MCF 10A (cell line): ENCODE results near the gene HAPLN2. TPM values are rescaled to one million over a fixed set of nuclear protein-coding genes. Genes with fewer than 3 reads are reported as not detected.

Experiments used
- BruUV-seq: library from RNA; stranded (reverse); fragments of 400-500 nt; replicated peaks from 2 replicates; lab custom pipeline; 2021; lab: Mats Ljungman, UMichigan
- CTCF ChIA-PET: fragments of 300-600 bp; sonication (Branson Sonifier 250); formaldehyde crosslinking; extraction: SDS; loops from one replicate; lab custom pipeline; 2021; ENCODE audit warnings: antibody characterized with exemption, inconsistent platforms; lab: Yijun Ruan, JAX
- POLR2A ChIA-PET: fragments of 300-600, 350-650 bp; sonication (Branson Sonifier 250); formaldehyde crosslinking; extraction: SDS; loops from one replicate; lab custom pipeline; 2020; ENCODE audit warnings: antibody characterized with exemption, inconsistent platforms; lab: Yijun Ruan, JAX
- DNase-seq: peaks from one replicate; pipeline ENCODE4 v3.0.0-alpha.2; 2018; ENCODE audit not compliant: unreplicated experiment
- H3K27ac Mint-ChIP-seq: one replicate; pipeline ENCODE4 v1.8.0; 2022; ENCODE audit warnings: mild to moderate bottlenecking, low read depth, mixed read lengths; ENCODE audit not compliant: unreplicated experiment
- H3K27me3 Mint-ChIP-seq: one replicate; pipeline ENCODE4 v1.8.0; 2022; ENCODE audit warnings: mixed read lengths; ENCODE audit not compliant: insufficient read depth, unreplicated experiment
- H3K36me3 Mint-ChIP-seq: one replicate; pipeline ENCODE4 v1.8.0; 2022; ENCODE audit warnings: mild to moderate bottlenecking, moderate library complexity, mixed read lengths; ENCODE audit not compliant: insufficient read depth, unreplicated experiment
- H3K4me1 Mint-ChIP-seq: one replicate; pipeline ENCODE4 v1.8.0; 2022; ENCODE audit warnings: mixed read lengths; ENCODE audit not compliant: insufficient read depth, unreplicated experiment
- H3K4me3 Mint-ChIP-seq: one replicate; pipeline ENCODE4 v1.8.0; 2022; ENCODE audit warnings: mild to moderate bottlenecking, moderate library complexity, mixed read lengths; ENCODE audit not compliant: unreplicated experiment
- H3K9me3 Mint-ChIP-seq: one replicate; pipeline ENCODE4 v1.8.0; 2022; ENCODE audit warnings: mixed read lengths; ENCODE audit not compliant: unreplicated experiment
- intact Hi-C: fragments of 100-400 bp; cut with micrococcal nuclease; formaldehyde crosslinking; loops from 2 replicates; pipeline ENCODE4 v1.14.1; 2022
- total RNA-seq: library from RNA; stranded (reverse); gene quantifications from 2 replicates; pipeline ENCODE4 v1.2.3, GENCODE V29; 2022
- TF ChIP-seq, protein P1 (sequence below): fragments of 200-600 bp; IDR thresholded peaks from one replicate; pipeline ENCODE4 v1.8.0; 2022; ENCODE audit warnings: antibody characterized with exemption, mild to moderate bottlenecking; ENCODE audit not compliant: unreplicated experiment

Gene HAPLN2
- total RNA-seq, 1 experiment from 2014 or later = not detected

DNA sequence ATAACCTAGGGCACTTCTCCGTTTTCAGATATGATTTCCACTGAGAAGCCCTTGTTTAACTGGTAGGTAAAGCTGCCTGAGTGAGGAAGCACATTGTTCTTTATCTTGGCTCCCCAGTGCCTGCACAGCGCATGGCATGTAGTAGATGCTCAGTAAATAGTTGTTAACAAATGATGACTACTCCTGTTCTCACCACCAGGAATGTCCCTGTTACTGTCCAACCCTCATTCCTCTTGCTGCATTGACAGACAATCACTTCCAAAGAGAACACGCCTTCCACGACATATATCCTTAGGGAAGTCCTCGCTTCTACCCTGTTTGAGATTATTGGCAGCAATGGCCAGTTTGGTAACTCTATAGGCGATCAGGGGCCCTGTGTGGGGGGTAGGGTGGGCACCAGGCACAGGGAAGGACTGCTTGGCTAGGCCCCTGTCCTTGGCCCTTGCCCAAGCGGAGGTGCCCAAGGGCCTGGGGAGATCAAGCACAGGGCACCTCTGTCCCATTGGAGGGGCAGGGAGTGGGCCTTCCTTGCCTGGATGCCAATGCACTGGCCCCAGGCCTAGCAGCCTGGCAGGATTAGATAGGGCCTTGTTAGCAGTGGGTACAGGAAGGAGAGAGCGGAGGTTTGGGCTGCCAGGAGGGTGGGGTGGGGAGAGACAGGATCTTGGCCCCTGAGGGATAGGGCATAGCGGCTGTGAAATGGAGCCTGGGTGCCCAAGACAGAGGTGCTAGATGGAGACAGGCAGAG is 47.8 kb downstream of the HAPLN2 start:
- H3K4me3 Mint-ChIP-seq = no peak overlapping the region
- H3K27ac Mint-ChIP-seq = no peak overlapping the region
- peaks cover 16% of the 10 kb centered on the region for H3K27me3 Mint-ChIP-seq
- TF ChIP-seq, protein P1, sequence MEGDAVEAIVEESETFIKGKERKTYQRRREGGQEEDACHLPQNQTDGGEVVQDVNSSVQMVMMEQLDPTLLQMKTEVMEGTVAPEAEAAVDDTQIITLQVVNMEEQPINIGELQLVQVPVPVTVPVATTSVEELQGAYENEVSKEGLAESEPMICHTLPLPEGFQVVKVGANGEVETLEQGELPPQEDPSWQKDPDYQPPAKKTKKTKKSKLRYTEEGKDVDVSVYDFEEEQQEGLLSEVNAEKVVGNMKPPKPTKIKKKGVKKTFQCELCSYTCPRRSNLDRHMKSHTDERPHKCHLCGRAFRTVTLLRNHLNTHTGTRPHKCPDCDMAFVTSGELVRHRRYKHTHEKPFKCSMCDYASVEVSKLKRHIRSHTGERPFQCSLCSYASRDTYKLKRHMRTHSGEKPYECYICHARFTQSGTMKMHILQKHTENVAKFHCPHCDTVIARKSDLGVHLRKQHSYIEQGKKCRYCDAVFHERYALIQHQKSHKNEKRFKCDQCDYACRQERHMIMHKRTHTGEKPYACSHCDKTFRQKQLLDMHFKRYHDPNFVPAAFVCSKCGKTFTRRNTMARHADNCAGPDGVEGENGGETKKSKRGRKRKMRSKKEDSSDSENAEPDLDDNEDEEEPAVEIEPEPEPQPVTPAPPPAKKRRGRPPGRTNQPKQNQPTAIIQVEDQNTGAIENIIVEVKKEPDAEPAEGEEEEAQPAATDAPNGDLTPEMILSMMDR = no peak
- H3K9me3 Mint-ChIP-seq = no peaks in the 10 kb centered on the region
- peaks cover 20% of the 10 kb centered on the region for H3K4me1 Mint-ChIP-seq
- POLR2A ChIA-PET = no interaction called here
- no TSS peak for BruUV-seq
- CTCF ChIA-PET = interaction anchor here (0.5 to 13.0 kb wide), 5 partner anchors 9 to 323 kb away, joined by 3 to 552 read pairs (median 5); partner anchors contain the start of gene NES
- intact Hi-C loops = no loop called here
- H3K36me3 Mint-ChIP-seq = no peaks in the 10 kb centered on the region
- no peak for DNase-seq

DNA sequence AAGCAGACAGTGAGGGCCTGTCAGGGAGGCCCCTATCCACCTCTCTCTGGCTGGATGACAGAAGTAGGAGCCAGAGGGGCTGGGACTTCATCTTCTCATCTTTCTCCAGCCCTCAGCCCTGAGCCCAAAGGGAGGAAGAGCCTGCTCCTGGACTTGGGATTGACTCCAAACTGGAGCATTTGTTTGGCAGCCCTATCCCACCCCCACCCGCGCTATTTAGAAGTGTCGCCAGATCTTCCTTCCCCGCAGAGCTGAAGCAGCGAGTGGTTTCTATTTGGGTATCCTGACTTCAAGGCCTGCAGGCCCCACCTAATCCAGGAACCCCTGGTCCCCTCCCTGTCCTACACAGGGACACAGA is 48.4 kb downstream of the HAPLN2 start:
- ChIA-PET POLR2A (no interaction called here), CTCF (interaction anchor here (0.5 to 1.7 kb wide), 4 partner anchors 9 to 208 kb away, joined by 3 to 4 read pairs (median 3); no protein-coding TSS in a partner anchor)
- Mint-ChIP-seq H3K4me1 (peaks cover 16% of the 10 kb centered on the region), H3K4me3 (no peak overlapping the region), H3K36me3 (no peaks in the 10 kb centered on the region), H3K27me3 (peaks cover 22% of the 10 kb centered on the region), H3K9me3 (no peaks in the 10 kb centered on the region), H3K27ac (no peak overlapping the region)
- TF ChIP-seq, protein P1 = no peak
- DNase-seq = no peak
- intact Hi-C loops = no loop called here
- BruUV-seq = no TSS peak

DNA sequence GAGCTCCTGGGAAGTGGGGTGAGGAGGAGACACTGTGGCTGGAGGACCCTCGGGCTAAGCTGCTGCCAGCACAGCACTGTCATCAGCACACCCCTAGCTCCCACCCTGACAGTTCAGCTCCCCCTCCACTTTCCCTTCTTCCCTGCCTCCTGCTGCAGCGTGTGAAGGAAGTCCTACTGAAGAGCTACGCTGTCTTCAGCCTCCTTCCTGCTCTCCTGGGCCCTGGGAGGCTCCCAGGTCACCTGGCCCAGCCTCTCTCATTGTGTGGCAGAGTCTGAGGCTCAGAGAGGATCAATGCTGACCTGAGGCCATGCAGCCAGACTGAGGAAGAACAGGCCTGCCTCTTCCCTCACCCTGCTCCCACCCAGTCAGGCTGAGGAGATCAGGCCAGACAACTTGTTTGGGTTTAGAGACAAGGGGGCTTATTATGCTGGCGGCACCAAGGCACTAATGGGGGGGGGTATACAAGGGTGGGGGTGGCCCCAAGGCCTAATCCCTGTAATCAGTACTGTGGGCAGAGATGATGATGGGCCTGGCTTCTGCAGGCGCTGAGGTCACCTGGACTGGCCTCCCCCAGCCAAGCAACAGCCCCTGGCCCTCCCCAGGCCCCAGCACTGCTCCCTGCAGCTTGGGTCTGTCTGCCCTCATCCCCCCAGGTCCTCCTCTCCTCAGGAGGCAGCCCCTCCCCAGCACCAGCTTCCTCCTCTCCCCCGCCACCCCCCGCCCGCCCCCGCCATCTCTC is 48.9 kb downstream of the HAPLN2 start:
- Mint-ChIP-seq H3K27ac (no peak overlapping the region), H3K4me3 (no peak overlapping the region), H3K36me3 (no peaks in the 10 kb centered on the region), H3K27me3 (peaks cover 27% of the 10 kb centered on the region), H3K4me1 (peaks cover 11% of the 10 kb centered on the region), H3K9me3 (no peaks in the 10 kb centered on the region)
- POLR2A ChIA-PET = no interaction called here
- BruUV-seq = no TSS peak
- no peak for DNase-seq
- CTCF ChIA-PET = interaction anchor here (0.5 to 24.4 kb wide), 7 partner anchors 7 to 208 kb away, joined by 3 to 552 read pairs (median 3); no protein-coding TSS in a partner anchor
- intact Hi-C loops = no loop called here
- TF ChIP-seq, protein P1 = no peak
